ENCODE measurements around the gene RIMBP2.

Gene RIMBP2

GRCh38 chr12:130427381-130427887, 288.7 kb downstream of the RIMBP2 start:
- no peak for DNase-seq (ENCODE audit: extremely low read depth, low read depth)

GRCh38 chr12:130425698-130426245, 290.3 kb downstream of the RIMBP2 start:
- TF ChIP-seq CTCF (IDR thresholded peaks at IDR 0.05; ENCODE audit: low read depth, low read length) = no peak

More at GRCh38 chr12:130427381-130427887, 288.7 kb downstream of the RIMBP2 start:
- TF ChIP-seq CTCF (IDR thresholded peaks at IDR 0.05; ENCODE audit: low read depth, low read length) = no peak

GRCh38 chr12:130424858-130425697, 291.0 kb downstream of the RIMBP2 start:
- DNase-seq (ENCODE audit: extremely low read depth, low read depth) = no peak
- TF ChIP-seq CTCF (IDR thresholded peaks at IDR 0.05; ENCODE audit: low read depth, low read length) = no peak

More at GRCh38 chr12:130425698-130426245, 290.3 kb downstream of the RIMBP2 start:
- DNase-seq (ENCODE audit: extremely low read depth, low read depth) = no peak

GRCh38 chr12:130423991-130424857, 291.9 kb downstream of the RIMBP2 start:
- TF ChIP-seq CTCF (IDR thresholded peaks at IDR 0.05; ENCODE audit: low read depth, low read length) = no peak
- DNase-seq (ENCODE audit: extremely low read depth, low read depth) = no peak

- no peak for DNase-seq (ENCODE audit: extremely low read depth, low read depth)
- TF ChIP-seq CTCF (IDR thresholded peaks at IDR 0.05; ENCODE audit: low read depth, low read length) = no peak
Observed at GRCh38 chr12:130423136-130423535, 293.0 kb downstream of the RIMBP2 start.

- no peak for TF ChIP-seq CTCF (IDR thresholded peaks at IDR 0.05; ENCODE audit: low read depth, low read length)
- no peak for DNase-seq (ENCODE audit: extremely low read depth, low read depth)
Observed at GRCh38 chr12:130422676-130423075, 293.4 kb downstream of the RIMBP2 start.
